H9 (cell line): ENCODE results near the gene CLEC18B. TPM values are rescaled to one million over a fixed set of nuclear protein-coding genes. Genes with fewer than 3 reads are reported as not detected.

Source experiments
- DNase-seq: peaks from one replicate; pipeline ENCODE4 v3.0.0-alpha.2; 2017
- H2AFZ ChIP-seq: one replicate; pipeline ENCODE4 v1.6.1; 2013; ENCODE audit warnings: mild to moderate bottlenecking, low read length, control low read depth, moderate library complexity
- H2AK5ac ChIP-seq: 2 replicates; pipeline ENCODE4 v1.6.1; 2013; ENCODE audit warnings: low read length, control low read depth, mixed read lengths; ENCODE audit not compliant: insufficient read length
- H2BK120ac ChIP-seq: one replicate; pipeline ENCODE4 v1.6.1; 2013; ENCODE audit warnings: low read depth, mild to moderate bottlenecking, low read length, control low read depth, inconsistent platforms; ENCODE audit not compliant: poor library complexity, severe bottlenecking
- H2BK12ac ChIP-seq: 2 replicates; pipeline ENCODE4 v1.6.1; 2013; ENCODE audit warnings: low read length, control low read depth, mixed read lengths, low read depth; ENCODE audit not compliant: insufficient read length
- H2BK15ac ChIP-seq: 2 replicates; pipeline ENCODE4 v1.6.1; 2013; ENCODE audit warnings: low read depth, low read length, control low read depth
- H2BK20ac ChIP-seq: one replicate; pipeline ENCODE4 v1.6.1; 2013; ENCODE audit warnings: low read depth, mild to moderate bottlenecking, low read length, control low read depth, inconsistent platforms; ENCODE audit not compliant: poor library complexity, severe bottlenecking
- H2BK5ac ChIP-seq: 2 replicates; pipeline ENCODE4 v1.6.1; 2013; ENCODE audit warnings: low read length, control low read depth, mixed read lengths; ENCODE audit not compliant: insufficient read length
- H3K14ac ChIP-seq: 2 replicates; pipeline ENCODE4 v1.6.1; 2013; ENCODE audit warnings: low read length, control low read depth; ENCODE audit not compliant: insufficient read depth
- H3K18ac ChIP-seq: 2 replicates; pipeline ENCODE4 v1.6.1; 2013; ENCODE audit warnings: low read depth, mild to moderate bottlenecking, mixed read lengths, low read length, control low read depth; ENCODE audit not compliant: insufficient read length
- H3K23ac ChIP-seq: 2 replicates; pipeline ENCODE4 v1.6.1; 2013; ENCODE audit warnings: low read length, control low read depth, mixed read lengths, low read depth; ENCODE audit not compliant: insufficient read length
- H3K23me2 ChIP-seq: 2 replicates; pipeline ENCODE4 v1.6.1; 2013; ENCODE audit warnings: low read depth, mild to moderate bottlenecking, mixed read lengths, low read length, control low read depth; ENCODE audit not compliant: insufficient read length, poor library complexity, severe bottlenecking
- H3K27ac ChIP-seq: 2 replicates; pipeline ENCODE4 v1.5.1; 2013; ENCODE audit warnings: low read length, control low read depth, mixed read lengths, low read depth; ENCODE audit not compliant: insufficient read length
- H3K27me3 ChIP-seq: 2 replicates; pipeline ENCODE4 v1.6.1; 2013; ENCODE audit warnings: low read length, control low read depth, inconsistent platforms; ENCODE audit not compliant: insufficient read depth
- H3K4ac ChIP-seq: 2 replicates; pipeline ENCODE4 v1.6.1; 2013; ENCODE audit warnings: low read depth, mild to moderate bottlenecking, control low read depth, inconsistent platforms, low read length, moderate library complexity
- H3K4me1 ChIP-seq: 2 replicates; pipeline ENCODE4 v1.6.1; 2013; ENCODE audit warnings: low read length, control low read depth, inconsistent platforms; ENCODE audit not compliant: insufficient read depth
- H3K4me2 ChIP-seq: 2 replicates; pipeline ENCODE4 v1.6.1; 2013; ENCODE audit warnings: low read length, control low read depth, mixed read lengths; ENCODE audit not compliant: insufficient read length, insufficient read depth
- H3K56ac ChIP-seq: 2 replicates; pipeline ENCODE4 v1.6.1; 2013; ENCODE audit warnings: low read depth, mild to moderate bottlenecking, mixed read lengths, low read length, control low read depth; ENCODE audit not compliant: insufficient read length
- H3K79me1 ChIP-seq: 2 replicates; pipeline ENCODE4 v1.6.1; 2013; ENCODE audit warnings: low read depth, mild to moderate bottlenecking, moderate library complexity, low read length, control low read depth, inconsistent platforms; ENCODE audit not compliant: insufficient read depth, poor library complexity, severe bottlenecking
- H3K79me2 ChIP-seq: 2 replicates; pipeline ENCODE4 v1.6.1; 2013; ENCODE audit warnings: low read length, control low read depth, inconsistent platforms; ENCODE audit not compliant: insufficient read depth
- H3K9ac ChIP-seq: 2 replicates; pipeline ENCODE4 v1.6.1; 2013; ENCODE audit warnings: low read length, control low read depth, mixed read lengths; ENCODE audit not compliant: insufficient read length; ENCODE audit errors: extremely low read depth
- H3K9me3 ChIP-seq: one replicate; pipeline ENCODE4 v1.6.1; 2013; ENCODE audit warnings: low read depth, low read length, inconsistent platforms; ENCODE audit not compliant: control insufficient read depth
- H3T11ph ChIP-seq: one replicate; pipeline ENCODE4 v1.6.1; 2013; ENCODE audit warnings: mild to moderate bottlenecking, low read length, control low read depth, inconsistent platforms
- H4K20me1 ChIP-seq: one replicate; pipeline ENCODE4 v1.6.1; 2013; ENCODE audit not compliant: control insufficient read depth, insufficient read length, insufficient read depth
- H4K5ac ChIP-seq: 2 replicates; pipeline ENCODE4 v1.6.1; 2013; ENCODE audit warnings: low read depth, mild to moderate bottlenecking, mixed read lengths, low read length, control low read depth; ENCODE audit not compliant: insufficient read length
- H4K8ac ChIP-seq: replicated peaks from 2 replicates; pipeline ENCODE4 v1.6.1; 2013; ENCODE audit warnings: low read length, control low read depth, mixed read lengths, low read depth; ENCODE audit not compliant: insufficient read length
- H4K91ac ChIP-seq: 2 replicates; pipeline ENCODE4 v1.6.1; 2013; ENCODE audit warnings: low read depth, mild to moderate bottlenecking, moderate library complexity, mixed read lengths, low read length, control low read depth; ENCODE audit not compliant: insufficient read length
- H3K27ac Mint-ChIP-seq, 3 experiments: 2 replicates in 2 of 3; 3 replicates in 1 of 3; pipeline ENCODE4 v1.8.0; 2020 to 2021; ENCODE audit warnings: mixed read lengths in 3 of 3, mild to moderate bottlenecking in 1 of 3, moderate library complexity in 1 of 3
- H3K27me3 Mint-ChIP-seq: 2 replicates; pipeline ENCODE4 v1.8.0; 2021; ENCODE audit warnings: low read depth, mild to moderate bottlenecking, moderate library complexity, mixed read lengths
- H3K36me3 Mint-ChIP-seq, 3 experiments: 2 replicates in 2 of 3; 3 replicates in 1 of 3; pipeline ENCODE4 v1.8.0; 2020 to 2021; ENCODE audit warnings: low read depth in 3 of 3, mixed read lengths in 3 of 3; ENCODE audit not compliant: insufficient read depth in 1 of 3
- H3K4me1 Mint-ChIP-seq, 2 experiments: 2 replicates each; pipeline ENCODE4 v1.8.0; 2020; ENCODE audit warnings: mixed read lengths in 2 of 2
- H3K4me3 Mint-ChIP-seq, 2 experiments: 2 replicates in 1 of 2; 3 replicates in 1 of 2; pipeline ENCODE4 v1.8.0; 2020 to 2021; ENCODE audit warnings: mild to moderate bottlenecking in 2 of 2, mixed read lengths in 2 of 2, moderate library complexity in 1 of 2
- H3K9me3 Mint-ChIP-seq, 2 experiments: 2 replicates in 1 of 2; 3 replicates in 1 of 2; pipeline ENCODE4 v1.8.0; 2020; ENCODE audit warnings: mild to moderate bottlenecking in 2 of 2, mixed read lengths in 2 of 2, moderate library complexity in 1 of 2
- CTCF ChIP-seq: fragments of 200-600 bp; sonication (generic); conservative IDR thresholded peaks from 3 replicates; pipeline ENCODE4 v1.8.0; 2021; ENCODE audit warnings: antibody characterized with exemption, mild to moderate bottlenecking
- WGBS: extraction: QIAGEN DNeasy Blood & Tissue Kit; methylation state at CpG from one replicate; pipeline ENCODE4 v1.1.7; 2013; ENCODE audit warnings: missing lambda C conversion rate, low lambda C conversion rate, mixed read lengths; ENCODE audit not compliant: insufficient read length; ENCODE audit errors: extremely low coverage; 5-methylcytosine and 5-hydroxymethylcytosine counted together
- total RNA-seq: library from RNA; stranded (reverse); gene quantifications from 2 replicates; pipeline ENCODE4 v1.2.1, GENCODE V29; 2021

Gene CLEC18B
- total RNA-seq, 1 experiment from 2014 or later, result 0.37 TPM

- H4K8ac ChIP-seq, result no peak overlapping the region
- no peaks in the 10 kb centered on the region for H3K4me1 ChIP-seq
- no peak overlapping the region for H2BK12ac ChIP-seq
- no peak overlapping the region for H2BK5ac ChIP-seq
- no peak overlapping the region for H3K23ac ChIP-seq
- peak overlapping the region in 1 of 3 experiments; percentile 24; a peak in 3 of 7 replicates for H3K27ac Mint-ChIP-seq
- H3K79me1 ChIP-seq, result peaks cover 3% of the 10 kb centered on the region
- no peak overlapping the region for H2BK120ac ChIP-seq
- H4K5ac ChIP-seq, result no peak overlapping the region
- H3K4me2 ChIP-seq, result no peak overlapping the region
- no peaks in the 10 kb centered on the region for H3K27me3 Mint-ChIP-seq
- no peak overlapping the region for H2AK5ac ChIP-seq
- no peak overlapping the region for H4K91ac ChIP-seq
- no peak overlapping the region for H3K56ac ChIP-seq
- no peak overlapping the region for H3K4me3 Mint-ChIP-seq
- no CpG with 5 or more reads among the region's 10 CpGs for WGBS
- no peak overlapping the region for H2BK15ac ChIP-seq
- H3T11ph ChIP-seq, result no peak overlapping the region
- H2BK20ac ChIP-seq, result no peak overlapping the region
- no peaks in the 10 kb centered on the region for H4K20me1 ChIP-seq
- no peak overlapping the region for H3K18ac ChIP-seq
- no peak overlapping the region for H3K4ac ChIP-seq
- no peak overlapping the region for H3K14ac ChIP-seq
- no peaks in the 10 kb centered on the region for H3K23me2 ChIP-seq
- no peaks in the 10 kb centered on the region for H3K9me3 ChIP-seq
- H3K27me3 ChIP-seq, result no peaks in the 10 kb centered on the region
- H3K36me3 Mint-ChIP-seq, result peaks cover 48 to 84% (median 76%) of the 10 kb centered on the region in 3 experiments; a peak in 6 of 7 replicates
- H3K4me1 Mint-ChIP-seq, result no peaks in the 10 kb centered on the region
- H3K9ac ChIP-seq, result no peak overlapping the region
- no peak overlapping the region for H2AFZ ChIP-seq
- no peak overlapping the region for H3K27ac ChIP-seq
- no peak for DNase-seq
- H3K79me2 ChIP-seq, result no peaks in the 10 kb centered on the region
- no peaks in the 10 kb centered on the region for H3K9me3 Mint-ChIP-seq
- TF ChIP-seq CTCF, result no peak
These were observed 34.5 kb upstream of the CLEC18B start for GRCh38 chr16:74455619-74456289.
